Erythroblast (primary cell): ENCODE results near the gene REX1BD.

ENCODE experiments used
- GATA1 ChIP-seq: IDR thresholded peaks from 2 replicates; pipeline ENCODE4 v1.6.1; 2011; ENCODE audit warnings: low read depth, mild to moderate bottlenecking, control low read depth, low read length, moderate library complexity
- POLR2A ChIP-seq: IDR thresholded peaks from 2 replicates; pipeline ENCODE4 v1.6.1; 2011; ENCODE audit warnings: mild to moderate bottlenecking, low read length

DNA sequence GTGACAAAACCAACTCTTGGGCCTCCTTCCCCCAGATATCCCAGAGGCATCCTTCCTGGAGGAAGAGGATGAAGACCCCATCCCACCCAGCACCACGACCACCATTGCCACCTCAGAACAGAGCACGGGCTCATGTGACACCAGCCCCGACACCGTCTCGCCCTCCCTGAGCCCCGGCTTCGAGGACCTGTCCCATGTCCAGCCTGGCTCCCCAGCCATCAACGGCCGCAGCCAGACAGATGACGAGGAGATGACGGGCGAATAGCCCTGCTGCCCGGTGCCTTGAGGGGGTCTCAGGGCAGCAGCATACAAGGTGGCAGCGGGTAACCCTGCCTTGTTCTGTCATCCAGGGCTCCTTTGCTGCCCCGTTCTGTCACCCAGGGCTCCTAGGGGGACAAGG, 20.2 kb upstream of the REX1BD start:
- TF ChIP-seq POLR2A (no peak), GATA1 (no peak)
